Skin epidermis (tissue), 12 donors: Measurements from ENCODE around the gene PITHD1.
"Not testable (repeated sequence)": the region's sequence is repeated elsewhere in the genome, so short reads cannot be mapped to it uniquely, and the experiment has no call there.

Experiments used
- H3K27ac ChIP-seq, 21 experiments: fragments of 200-600 bp; sonication (generic) in 11 of 21; one replicate each; pipeline ENCODE4 v1.5.0; 2020; ENCODE audit warnings: mild to moderate bottlenecking in 3 of 21, inconsistent platforms in 2 of 21, moderate library complexity in 2 of 21
- H3K4me3 ChIP-seq, 7 experiments: fragments of 200-600 bp; sonication (generic) in 2 of 7; one replicate each; pipeline ENCODE4 v1.5.0; 2020; ENCODE audit warnings: inconsistent platforms in 2 of 7, mild to moderate bottlenecking in 2 of 7, moderate library complexity in 1 of 7

The PITHD1 gene

DNA sequence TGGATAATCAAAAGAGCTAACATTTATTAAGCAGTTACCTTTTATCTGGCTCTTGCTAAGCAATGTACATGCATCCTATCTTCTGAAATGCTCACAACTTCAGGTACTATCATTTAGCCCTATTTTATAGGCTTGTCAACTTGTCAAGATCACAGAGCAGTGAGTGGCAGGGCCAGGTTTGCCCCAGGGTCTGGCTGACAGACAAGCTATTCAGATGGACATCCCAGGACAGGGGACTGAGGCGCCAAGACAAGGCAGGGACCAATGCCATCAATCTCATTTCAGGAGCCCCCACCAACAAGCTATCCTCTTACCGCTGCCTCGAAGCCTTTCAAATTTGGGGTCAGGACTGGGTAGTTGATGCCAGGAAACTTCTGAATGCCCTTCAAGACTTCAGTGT lies 38.1 kb downstream of the PITHD1 start:
- Histone ChIP-seq H3K27ac (no peak overlapping the region), H3K4me3 (no peak overlapping the region)

DNA sequence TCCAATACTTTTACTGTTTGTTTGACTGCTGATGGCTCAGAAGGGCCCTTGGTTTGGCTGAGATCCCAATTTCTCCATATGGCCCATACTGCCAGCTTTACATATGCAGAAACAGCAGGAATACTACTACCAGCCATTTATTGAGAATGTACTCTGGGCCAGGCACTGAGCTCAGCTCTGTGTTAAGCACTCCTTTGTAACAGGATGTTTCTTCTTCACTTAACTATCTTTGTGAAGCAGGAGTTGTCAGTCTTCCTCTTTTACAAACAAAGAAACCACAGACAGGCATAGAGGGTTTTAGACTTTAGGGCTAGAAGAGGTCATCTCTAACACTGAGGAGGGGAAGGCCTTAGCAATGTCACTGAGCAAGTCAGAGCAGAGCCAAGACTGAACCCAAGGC lies 38.7 kb downstream of the PITHD1 start:
- H3K4me3 ChIP-seq: no peak overlapping the region
- H3K27ac ChIP-seq: no peak overlapping the region

DNA sequence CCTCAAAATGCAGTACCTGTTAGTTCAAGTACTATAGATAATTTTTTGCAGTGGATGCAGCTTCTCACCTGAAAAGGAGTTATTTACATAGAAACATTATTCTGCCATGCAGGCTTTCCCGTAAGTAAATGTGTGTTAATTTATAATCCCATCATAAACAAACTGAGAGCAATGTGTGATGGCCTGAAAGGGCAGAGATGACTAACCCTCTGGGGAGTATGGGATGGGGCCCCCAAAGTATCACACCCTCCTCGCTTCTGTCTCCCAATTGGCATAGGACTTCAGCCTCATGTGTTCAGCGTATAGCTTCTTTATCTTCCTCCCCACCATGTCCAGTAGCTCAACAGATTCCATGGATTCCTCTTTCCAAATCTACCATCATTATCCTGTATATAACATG lies 39.4 kb downstream of the PITHD1 start:
- Histone ChIP-seq H3K27ac (no peak overlapping the region), H3K4me3 (no peak overlapping the region)

DNA sequence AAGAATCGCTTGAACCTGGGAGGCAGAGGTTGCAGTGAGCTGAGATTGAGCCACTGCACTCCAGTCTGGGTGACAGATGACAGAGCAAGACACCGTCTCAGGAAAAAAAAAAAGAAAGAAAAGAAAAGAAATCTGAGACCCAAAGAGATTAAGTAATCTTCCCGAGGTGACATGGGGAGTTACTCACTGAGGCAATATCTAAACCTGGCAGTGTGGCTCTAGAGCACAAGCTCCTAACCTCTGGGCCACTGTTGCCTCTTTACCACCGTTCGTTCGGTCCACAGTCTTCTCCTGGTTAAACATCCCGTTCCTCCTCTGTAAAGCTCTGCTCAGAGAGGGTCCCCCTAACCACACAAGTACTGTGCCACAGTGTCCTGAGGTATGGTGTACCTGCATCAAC lies 45.5 kb downstream of the PITHD1 start:
- peak overlapping the region in 1 of 7 experiments; percentile 84 for H3K4me3 ChIP-seq
- no peak overlapping the region for H3K27ac ChIP-seq

DNA sequence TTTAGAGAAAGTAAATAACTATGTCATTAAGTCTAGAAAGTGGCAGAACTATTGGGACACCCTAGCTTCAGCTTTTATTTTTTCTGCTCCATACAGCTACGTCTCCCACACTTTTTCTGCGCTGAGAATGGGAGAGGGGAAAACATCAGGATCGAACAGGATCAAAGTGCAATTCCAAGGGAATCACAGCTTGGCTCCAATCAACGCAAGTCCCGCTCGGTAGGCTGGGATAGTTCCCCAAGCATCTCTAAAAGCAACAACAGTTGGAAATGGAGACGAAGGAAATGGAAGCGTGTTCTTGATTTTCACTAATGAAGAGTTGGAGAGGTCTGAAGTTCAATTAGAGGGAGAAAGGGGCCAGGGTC lies 46.5 kb downstream of the PITHD1 start:
- H3K27ac ChIP-seq: peak overlapping the region; percentile 83 to 99 (median 95)
- peak overlapping the region; percentile 79 to 95 (median 86) for H3K4me3 ChIP-seq

DNA sequence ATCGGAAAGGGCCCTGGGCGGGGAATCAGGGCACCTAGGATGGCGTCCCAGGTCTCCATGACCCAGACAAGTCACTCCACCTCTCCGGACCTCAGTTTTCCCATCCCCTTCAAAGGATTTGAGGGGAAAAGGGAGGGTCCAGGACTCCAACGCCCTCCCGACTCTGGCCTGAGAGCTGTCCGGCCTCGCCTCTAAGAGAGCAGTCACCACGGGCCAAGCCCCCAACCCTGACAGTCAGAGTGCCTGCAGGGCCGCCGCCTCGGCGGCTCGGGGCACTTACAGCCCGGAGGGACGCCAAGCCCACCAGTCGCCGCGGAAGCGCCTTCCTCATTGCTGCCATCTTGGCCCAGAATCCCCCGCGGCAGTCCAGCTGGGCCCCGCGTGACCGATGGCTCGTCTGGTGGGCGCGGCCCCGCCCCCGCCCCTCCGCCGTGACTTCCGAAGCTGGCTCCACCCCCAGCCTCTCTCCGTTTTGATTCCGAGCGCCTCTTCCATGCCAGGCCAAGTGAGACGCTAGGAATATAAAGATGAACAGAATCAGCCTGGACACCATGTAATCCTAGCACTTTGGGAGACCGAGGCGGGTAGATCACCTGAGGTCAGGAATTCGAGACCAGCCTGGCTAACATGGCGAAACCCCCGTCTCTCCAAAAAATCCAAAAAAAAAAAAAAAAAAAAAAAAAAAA lies 47.0 kb downstream of the PITHD1 start, which contains the start of gene HMGCL:
HMGCL (minus strand) TSS at position 354 of the 686 bp plus-strand sequence; CDS start at position 340, 14 bp downstream.
- H3K27ac ChIP-seq: peak within 1 kb of the TSS; percentile 83 to 99 (median 95)
- peak within 1 kb of the TSS; percentile 79 to 95 (median 86) for H3K4me3 ChIP-seq

DNA sequence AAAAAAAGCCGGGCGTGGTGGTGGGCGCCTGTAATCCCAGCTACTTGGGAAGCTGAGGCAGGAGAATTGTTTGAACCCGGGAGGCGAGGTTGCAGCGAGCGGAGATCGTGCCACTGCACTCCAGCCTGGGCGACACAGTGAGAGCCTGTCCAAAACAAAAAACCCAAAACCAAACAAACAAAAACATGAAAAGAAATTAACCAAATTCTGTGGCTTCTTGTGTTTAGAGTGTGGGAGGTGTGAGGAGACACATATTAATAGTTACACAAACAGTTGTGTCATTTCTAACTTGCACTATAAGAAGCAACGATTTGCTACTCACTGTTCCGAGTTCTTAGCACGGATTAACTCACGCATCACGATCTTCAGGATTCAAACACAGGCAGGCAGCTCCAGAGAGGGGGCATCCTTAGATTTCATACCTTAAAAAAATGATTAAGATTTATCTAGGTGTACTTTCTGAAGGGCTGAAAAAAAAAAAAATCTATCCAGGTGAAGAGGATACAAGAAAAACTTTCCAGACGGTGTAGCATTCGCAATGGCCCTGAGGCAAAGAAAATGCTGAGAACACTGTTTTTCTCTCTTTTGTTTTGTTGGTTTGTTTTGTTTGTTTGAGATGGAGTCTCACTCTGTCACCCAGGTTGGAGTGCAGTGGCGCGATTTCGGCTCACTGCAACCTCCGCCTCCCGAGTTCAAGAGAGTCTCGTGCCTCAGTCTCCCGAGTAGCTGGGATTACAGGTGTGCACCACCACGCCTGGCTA lies 47.7 kb downstream of the PITHD1 start:
- H3K27ac ChIP-seq: peak overlapping the region in 19 of 21 experiments; percentile 83 to 99 (median 95)
- H3K4me3 ChIP-seq: peak overlapping the region; percentile 79 to 95 (median 86)

DNA sequence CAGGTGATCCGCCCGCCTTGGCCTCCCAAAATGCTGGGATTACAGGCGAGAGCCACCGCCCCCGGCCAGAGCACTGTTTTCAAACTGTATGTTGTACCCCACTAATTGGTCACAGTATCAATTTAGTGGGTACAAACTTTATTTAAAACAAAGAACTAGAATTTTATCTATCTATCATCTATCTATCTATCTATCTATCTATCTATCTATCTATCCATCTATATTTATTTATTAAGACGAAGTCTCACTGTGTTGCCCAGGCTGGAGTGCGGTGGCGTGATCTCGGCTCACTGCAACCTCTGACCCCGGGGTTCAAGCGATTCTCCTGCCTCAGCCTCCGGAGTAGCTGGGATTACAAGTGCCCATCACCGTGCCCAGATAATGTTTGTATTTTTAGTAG lies 48.4 kb downstream of the PITHD1 start:
- not testable (repeated sequence) for H3K4me3 ChIP-seq, H3K27ac ChIP-seq

DNA sequence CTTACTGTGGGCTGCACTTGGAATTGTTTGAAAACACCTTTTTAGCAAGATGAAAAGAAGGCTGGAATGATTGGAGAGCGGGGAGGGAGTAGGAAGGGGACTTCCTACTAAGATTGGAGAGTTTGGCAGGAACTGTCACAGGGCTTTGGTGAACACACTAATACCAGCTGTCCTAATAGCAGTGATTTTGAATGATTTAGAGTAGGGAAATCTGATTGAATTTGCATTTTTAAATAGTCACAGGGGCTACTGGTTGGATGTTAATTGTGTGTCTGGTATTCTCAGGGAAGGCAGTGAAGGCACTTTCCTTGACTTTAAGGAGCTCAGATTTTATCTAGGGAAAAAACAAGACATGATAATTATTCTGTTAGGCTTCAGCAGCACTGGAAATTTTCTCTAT lies 49.5 kb downstream of the PITHD1 start:
- H3K27ac ChIP-seq: no peak overlapping the region
- H3K4me3 ChIP-seq: no peak overlapping the region

DNA sequence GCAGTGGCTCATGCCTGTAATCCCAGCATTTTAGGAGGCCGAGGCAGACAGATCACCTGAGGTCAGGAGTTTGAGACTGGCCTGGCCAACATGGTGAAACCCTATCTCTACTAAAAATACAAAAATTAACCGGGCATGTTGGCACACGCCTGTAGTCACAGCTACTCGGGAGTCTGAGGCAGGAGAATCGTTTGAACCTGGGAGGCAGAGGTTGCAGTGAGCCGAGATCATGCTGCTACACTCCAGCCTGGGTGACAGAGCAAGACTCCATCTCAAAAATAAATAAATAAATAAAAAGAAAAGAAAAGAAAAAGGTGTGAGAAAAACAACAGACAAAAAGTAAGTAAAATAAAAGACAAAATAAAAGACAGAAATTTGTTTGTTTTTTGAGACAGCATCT lies 55.9 kb downstream of the PITHD1 start:
- not testable (repeated sequence) for H3K27ac ChIP-seq, H3K4me3 ChIP-seq

DNA sequence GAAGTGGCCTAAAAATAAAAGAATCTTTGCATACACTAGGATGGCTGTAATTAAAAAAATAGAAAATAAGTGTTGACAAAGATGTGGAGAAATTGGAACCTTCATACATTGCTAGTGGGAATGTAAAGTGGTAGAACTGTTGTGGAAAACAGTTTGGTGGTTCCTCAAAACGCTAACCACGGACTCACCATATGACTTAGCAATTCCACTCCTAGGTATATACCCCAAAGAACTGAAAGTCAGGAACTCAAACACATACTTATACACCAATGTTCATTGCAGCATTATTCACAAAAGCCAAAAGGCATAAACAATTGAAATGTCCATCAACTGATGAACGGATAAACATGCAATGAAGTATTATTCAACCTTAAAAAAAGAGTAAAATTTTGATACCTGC lies 57.8 kb downstream of the PITHD1 start:
- no peak overlapping the region for H3K4me3 ChIP-seq
- H3K27ac ChIP-seq: no peak overlapping the region
